SK-N-SH treated with all-trans-retinoic acid at 6 μM for 48 hours (cell line): Measurements from ENCODE around the gene CACNA2D3.

Experiments used
- ARNTL ChIP-seq: fragments of 450-650 bp; formaldehyde crosslinking; IDR thresholded peaks from 2 replicates; pipeline ENCODE4 v1.5.0; 2020; ENCODE audit warnings: low read depth, mild to moderate bottlenecking, moderate library complexity, borderline replicate concordance
- CREB5 ChIP-seq: fragments of 250-450 bp; sonication (Bioruptor Pico); IDR thresholded peaks from 2 replicates; pipeline ENCODE4 v1.5.1; 2020; ENCODE audit warnings: low read depth, mild to moderate bottlenecking, moderate library complexity
- GLIS3 ChIP-seq: fragments of 250-450 bp; sonication (Bioruptor Pico); IDR thresholded peaks from 2 replicates; pipeline ENCODE4 v1.5.0; 2020; ENCODE audit warnings: mild to moderate bottlenecking, moderate library complexity
- PPARA ChIP-seq: fragments of 250-450 bp; sonication (Bioruptor Pico); IDR thresholded peaks from 2 replicates; pipeline ENCODE4 v1.5.0; 2020; ENCODE audit warnings: mild to moderate bottlenecking, borderline replicate concordance
- RARB ChIP-seq: fragments of 250-450 bp; sonication (Bioruptor Pico); IDR thresholded peaks from 2 replicates; pipeline ENCODE4 v1.8.0; 2021; ENCODE audit warnings: mild to moderate bottlenecking, moderate library complexity
- ZNF70 ChIP-seq: fragments of 450-650 bp; formaldehyde crosslinking; IDR thresholded peaks from 2 replicates; pipeline ENCODE4 v1.5.0; 2020; ENCODE audit warnings: mild to moderate bottlenecking, moderate library complexity
- ZNF8 ChIP-seq: fragments of 450-650 bp; formaldehyde crosslinking; IDR thresholded peaks from 2 replicates; pipeline ENCODE4 v1.5.0; 2020; ENCODE audit warnings: mild to moderate bottlenecking, moderate library complexity

GRCh38 chr3:54931182-54931581, 808.8 kb downstream of the CACNA2D3 start:
- TF ChIP-seq GLIS3 (no peak), RARB (CRISPR knock-in tag) (no peak), ARNTL (CRISPR knock-in tag) (no peak), ZNF8 (CRISPR knock-in tag) (no peak), CREB5 (CRISPR knock-in tag) (no peak), PPARA (CRISPR knock-in tag) (no peak), ZNF70 (CRISPR knock-in tag) (no peak)
